GM15510 (cell line): ENCODE data around the gene KRT15.

Experiments used
- POLR2A ChIP-seq: IDR thresholded peaks from 3 replicates; pipeline ENCODE4 v1.6.1; 2011; ENCODE audit warnings: borderline replicate concordance; ENCODE audit not compliant: insufficient read length; ENCODE audit errors: extremely low read depth

KRT15 gene

GRCh38 chr17:41518789-41519449 lies at the start of gene KRT15:
Gene KRT15 (minus strand): TSS chr17:41518890. CDS start chr17:41518827, 63 bp downstream.
- TF ChIP-seq POLR2A = no peak

- TF ChIP-seq POLR2A = no peak
These were observed 48.6 kb upstream of the KRT15 start for GRCh38 chr17:41567317-41567716.

GRCh38 chr17:41565338-41565737 lies 46.6 kb upstream of the KRT15 start:
- no peak for TF ChIP-seq POLR2A

GRCh38 chr17:41563607-41564170 lies 45.0 kb upstream of the KRT15 start:
- TF ChIP-seq POLR2A = no peak

- no peak for TF ChIP-seq POLR2A
These were observed 42.9 kb upstream of the KRT15 start for GRCh38 chr17:41561554-41561953.

- TF ChIP-seq POLR2A = no peak
These were observed 40.9 kb upstream of the KRT15 start for GRCh38 chr17:41559548-41559947.

GRCh38 chr17:41556931-41557330 lies 38.2 kb upstream of the KRT15 start:
- no peak for TF ChIP-seq POLR2A

GRCh38 chr17:41556306-41556705 lies 37.6 kb upstream of the KRT15 start:
- no peak for TF ChIP-seq POLR2A

GRCh38 chr17:41555105-41555887 lies 36.6 kb upstream of the KRT15 start:
- TF ChIP-seq POLR2A = no peak

- no peak for TF ChIP-seq POLR2A
These were observed 35.4 kb upstream of the KRT15 start for GRCh38 chr17:41553987-41554680.

GRCh38 chr17:41553176-41553575 lies 34.5 kb upstream of the KRT15 start:
- no peak for TF ChIP-seq POLR2A

- TF ChIP-seq POLR2A = no peak
These were observed 33.8 kb upstream of the KRT15 start for GRCh38 chr17:41552455-41552854.

- TF ChIP-seq POLR2A = no peak
These were observed 32.7 kb upstream of the KRT15 start for GRCh38 chr17:41551365-41551764.

GRCh38 chr17:41549596-41550039 lies 30.9 kb upstream of the KRT15 start:
- TF ChIP-seq POLR2A = no peak

GRCh38 chr17:41548844-41549595 lies 30.3 kb upstream of the KRT15 start:
- TF ChIP-seq POLR2A = no peak
